ENCODE results near the gene FHIT.

The FHIT gene

GRCh38 chr3:60131618-60132017 lies 1119.6 kb downstream of the FHIT start:
- DNase-seq = no peak

GRCh38 chr3:60126511-60127304 lies 1124.5 kb downstream of the FHIT start:
- no peak for DNase-seq

DNA sequence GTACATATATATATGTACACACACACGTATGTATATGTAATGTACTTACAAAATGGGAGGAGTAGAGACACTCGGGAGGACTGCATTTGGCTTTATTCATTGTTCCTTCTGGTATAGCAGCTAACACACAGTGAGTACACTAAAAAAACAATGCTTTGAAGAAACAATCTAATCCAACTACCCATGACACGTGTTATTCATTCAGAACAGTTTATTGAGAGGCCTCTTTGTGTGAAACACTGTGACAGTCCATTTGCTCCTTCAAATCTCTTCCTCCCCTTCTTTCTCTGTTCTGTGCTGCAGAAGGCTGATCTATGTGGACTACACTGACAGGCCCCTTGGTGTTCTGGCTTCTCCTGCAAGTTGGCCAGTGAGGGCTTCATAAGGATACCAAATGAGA lies 1125.6 kb downstream of the FHIT start:
- no peak for DNase-seq

DNA sequence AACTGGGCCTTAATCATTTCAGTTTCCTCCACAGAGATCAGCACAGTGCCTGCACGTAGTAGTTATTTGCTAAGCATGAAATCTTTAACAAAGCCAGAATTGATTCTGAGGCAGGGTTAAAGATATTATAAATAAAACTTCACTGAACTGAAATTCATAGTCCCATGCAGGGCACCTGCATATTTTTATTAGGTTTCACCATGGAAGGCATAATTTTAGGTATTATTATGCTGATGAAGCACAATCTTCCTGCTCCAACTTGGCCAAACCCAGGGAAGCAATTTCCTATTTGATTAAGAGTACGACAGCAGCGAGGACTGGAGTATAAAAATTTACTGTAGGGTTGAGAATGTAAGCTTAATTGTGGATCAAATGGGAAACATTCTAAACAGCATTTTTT lies 1131.0 kb downstream of the FHIT start:
- DNase-seq = no peak

- DNase-seq = no peak
Observed at GRCh38 chr3:60114191-60114590, 1137.1 kb downstream of the FHIT start.

- DNase-seq = no peak
Observed at GRCh38 chr3:60107275-60107674, 1144.0 kb downstream of the FHIT start.

DNA sequence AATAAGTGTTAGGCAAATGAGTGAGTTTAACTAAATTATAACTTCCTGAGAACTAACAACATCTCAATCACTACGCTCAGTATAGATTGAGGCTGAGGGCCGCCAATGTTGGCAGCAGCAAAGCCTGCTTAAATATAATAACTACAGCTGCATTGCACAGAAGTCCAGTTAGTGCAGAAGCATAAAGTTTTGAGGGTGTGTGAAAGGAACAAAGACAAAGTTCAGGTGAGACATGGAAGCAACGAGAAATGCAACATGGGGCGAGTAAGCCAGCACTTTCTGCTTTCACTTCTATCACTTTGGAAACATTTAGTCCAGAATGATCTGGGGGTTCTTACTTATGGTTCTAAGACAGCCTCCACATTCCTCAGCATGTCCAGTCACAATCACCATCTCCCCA lies 1149.1 kb downstream of the FHIT start:
- DNase-seq = no peak

DNA sequence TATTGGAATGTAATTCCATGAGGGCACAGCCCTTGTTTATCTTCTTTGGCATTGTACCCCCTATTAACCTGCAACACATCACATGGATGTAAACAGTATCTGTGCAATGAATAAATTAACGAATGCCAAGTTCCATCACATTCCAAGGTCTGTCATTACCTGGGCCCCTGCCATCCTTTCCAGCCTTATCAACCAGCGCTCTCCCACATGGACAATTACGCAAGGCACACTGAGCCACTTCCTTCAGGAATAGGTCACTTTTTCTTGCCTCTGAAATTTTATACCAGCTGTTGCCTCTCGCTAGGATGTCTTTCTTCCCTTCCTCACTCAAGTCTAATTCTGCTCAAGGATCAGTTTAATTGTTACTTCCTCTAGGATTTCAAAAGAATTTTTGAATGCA lies 1149.6 kb downstream of the FHIT start:
- no peak for DNase-seq

DNA sequence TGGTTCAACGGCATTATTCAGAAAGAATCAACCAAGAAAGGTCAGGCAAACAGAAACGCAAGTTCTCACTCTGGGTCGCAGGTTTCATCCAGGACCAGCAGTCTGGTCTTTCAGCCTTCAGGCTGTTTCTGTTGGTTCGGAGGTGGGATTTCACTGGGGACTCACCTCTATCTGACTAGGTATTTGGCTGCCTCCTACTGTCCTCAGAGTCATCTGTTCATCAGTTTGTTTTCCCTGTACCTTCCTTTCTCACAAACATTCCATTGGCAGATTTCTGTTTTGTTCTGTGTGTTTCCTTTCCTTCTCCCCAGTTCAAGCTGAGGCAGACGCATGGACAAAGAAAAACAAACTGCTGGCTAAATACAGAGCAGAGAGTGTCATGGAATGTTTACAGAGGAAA lies 1154.8 kb downstream of the FHIT start:
- DNase-seq = no peak

DNA sequence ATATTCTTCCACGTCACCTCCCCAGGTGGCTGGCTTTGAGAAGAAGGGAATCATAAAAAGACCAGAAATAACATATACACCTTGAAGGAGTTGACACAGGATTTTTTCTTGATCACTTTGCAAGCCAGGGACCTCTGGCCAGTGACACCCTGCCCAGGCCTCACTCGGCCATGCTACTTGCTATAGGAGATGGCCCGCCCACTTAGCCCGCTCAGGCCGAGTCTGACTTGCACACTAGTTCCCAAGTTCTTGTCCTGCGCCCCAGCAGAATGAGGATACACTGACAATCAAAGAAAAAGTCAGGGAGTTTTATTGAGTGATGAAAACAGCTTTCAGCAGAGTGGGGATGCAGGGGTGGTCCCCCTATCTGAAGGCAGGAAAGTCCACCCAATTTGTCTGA lies 1155.3 kb downstream of the FHIT start:
- no peak for DNase-seq

GRCh38 chr3:60095516-60095915 lies 1155.7 kb downstream of the FHIT start:
- DNase-seq = no peak

- DNase-seq = no peak
Observed at GRCh38 chr3:60094392-60094947, 1156.8 kb downstream of the FHIT start.

DNA sequence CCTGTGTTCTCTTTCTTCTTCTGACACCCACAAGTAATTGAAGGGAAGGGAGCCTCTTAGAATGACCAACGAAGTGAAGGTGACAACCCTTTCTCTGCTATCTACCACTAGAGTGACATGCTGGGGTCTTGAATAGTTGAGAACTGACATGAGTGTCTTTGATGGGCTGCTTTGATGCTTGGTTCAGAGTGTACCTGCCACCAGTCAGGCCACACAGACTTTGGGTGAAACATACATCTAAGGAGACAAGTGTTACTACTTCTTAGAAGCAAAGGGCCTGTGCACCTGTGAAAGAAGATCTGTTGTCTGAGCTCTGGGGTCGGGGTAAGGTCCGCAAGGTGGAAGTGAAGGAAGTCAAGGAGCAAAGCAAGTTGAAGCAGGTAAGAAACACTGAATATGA lies 1160.7 kb downstream of the FHIT start:
- DNase-seq = no peak

DNA sequence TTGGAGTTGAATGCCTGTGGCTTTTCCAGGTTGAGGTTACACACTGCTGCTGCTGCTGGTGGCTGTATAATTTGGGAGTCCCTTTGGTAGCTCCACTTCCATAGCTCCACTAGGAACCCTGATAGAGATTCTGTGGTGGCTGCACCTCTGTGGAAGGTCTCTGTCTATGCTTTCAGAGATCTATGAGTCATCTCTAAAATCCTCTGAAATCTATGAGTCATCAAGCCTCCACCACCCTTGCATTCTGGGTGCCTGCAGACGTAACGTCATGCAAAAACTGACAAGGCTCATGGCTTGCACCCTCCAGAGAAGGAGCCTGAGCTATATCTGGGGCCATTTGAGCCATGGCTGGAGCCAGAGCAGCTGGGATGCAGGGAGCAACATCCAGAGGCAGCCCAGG lies 1164.4 kb downstream of the FHIT start:
- DNase-seq = no peak

GRCh38 chr3:60085649-60086048 lies 1165.6 kb downstream of the FHIT start:
- no peak for DNase-seq

DNA sequence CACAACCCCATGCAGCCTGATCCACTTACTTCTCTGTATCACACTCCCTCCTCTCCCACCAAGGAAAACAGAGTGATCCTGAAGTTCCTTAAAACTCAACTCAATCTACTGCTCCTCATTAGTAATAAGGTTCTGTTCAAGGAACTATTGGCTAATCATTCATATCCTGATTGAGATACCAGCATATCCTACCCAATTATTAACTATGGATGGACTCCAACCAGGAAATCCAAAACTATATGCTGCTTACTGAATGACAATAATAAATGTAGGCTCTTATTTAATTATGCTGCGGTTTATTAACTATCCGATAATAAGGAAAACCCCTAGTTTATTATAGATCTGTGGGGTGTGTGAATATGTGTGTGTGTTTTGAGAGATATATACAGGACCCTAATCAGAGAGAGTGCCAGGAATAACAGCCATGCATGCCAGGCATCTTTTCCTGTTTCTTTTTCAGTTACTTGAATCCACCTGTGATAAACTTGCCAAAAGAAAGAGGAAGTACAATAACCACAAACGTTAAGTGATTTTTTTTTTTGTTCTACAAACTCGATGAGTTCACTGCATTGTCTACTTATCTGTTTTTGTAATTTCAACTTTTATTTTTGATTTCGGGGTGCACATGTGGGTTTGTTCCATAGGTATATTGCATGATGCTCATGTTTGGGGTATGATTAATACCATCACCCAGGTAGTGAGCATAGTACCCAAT lies 1169.7 kb downstream of the FHIT start:
- DNase-seq = no peak

DNA sequence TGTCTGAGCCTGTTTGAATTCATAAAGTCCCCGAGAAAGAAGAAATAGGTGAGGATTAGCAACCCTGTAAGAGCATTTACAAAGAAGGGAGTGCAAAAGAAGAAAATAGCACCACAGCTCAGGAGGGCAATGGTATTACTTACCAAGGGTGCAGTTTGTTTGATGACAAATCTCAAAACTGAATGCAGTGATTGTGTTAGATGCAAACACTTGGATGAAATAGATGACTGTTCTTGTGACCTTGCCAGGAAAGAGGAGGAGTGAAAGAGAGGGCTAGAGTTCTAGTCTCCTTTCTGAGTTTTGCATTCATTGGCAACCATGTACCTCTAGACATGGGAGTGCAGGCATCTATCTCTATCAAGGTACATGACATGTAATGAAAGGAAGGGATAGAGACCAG lies 1170.6 kb downstream of the FHIT start:
- no peak for DNase-seq

GRCh38 chr3:60079076-60079475 lies 1172.2 kb downstream of the FHIT start:
- DNase-seq = no peak

GRCh38 chr3:60076331-60076730 lies 1174.9 kb downstream of the FHIT start:
- DNase-seq = no peak

- no peak for DNase-seq
Observed at GRCh38 chr3:60073942-60074341, 1177.3 kb downstream of the FHIT start.

- no peak for DNase-seq
Observed at GRCh38 chr3:60073228-60073627, 1178.0 kb downstream of the FHIT start.

- DNase-seq = no peak
Observed at GRCh38 chr3:60070366-60070765, 1180.9 kb downstream of the FHIT start.

DNA sequence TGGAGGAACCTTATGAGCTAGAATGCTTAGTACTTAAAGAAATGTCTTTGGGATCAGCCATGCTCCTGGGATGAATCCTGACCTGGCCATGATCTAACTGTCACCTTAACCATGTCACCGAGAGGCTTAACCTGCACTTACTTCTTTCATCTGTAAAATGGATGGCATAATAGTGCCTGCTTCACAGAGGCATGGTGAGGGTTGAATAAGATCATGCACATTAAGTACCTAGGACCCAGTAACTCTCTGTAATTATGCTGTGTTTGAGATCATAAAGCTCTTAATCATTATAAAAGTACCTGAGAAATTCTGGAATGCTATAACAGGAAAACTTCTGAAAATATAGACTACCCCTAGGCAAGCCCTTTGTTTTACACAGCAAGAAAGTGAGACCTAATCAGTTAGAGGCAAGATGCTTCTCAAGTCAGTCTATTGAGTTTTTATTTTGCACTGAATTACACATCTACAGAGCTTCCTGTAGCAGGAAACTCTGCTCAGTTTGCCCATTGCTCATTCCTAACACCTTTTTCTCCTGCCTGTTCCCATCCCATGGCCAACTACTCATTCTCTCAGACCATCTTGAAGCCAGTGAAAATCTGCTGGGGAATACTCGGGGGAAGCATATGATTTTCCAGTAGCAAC lies 1185.9 kb downstream of the FHIT start:
- DNase-seq = no peak

Measured in NCI-H187 treated with DMSO at 0.1 percent for 48 hours (cell line).